ENCODE measurements around the gene PRIMPOL. TPM values are rescaled to one million over a fixed set of nuclear protein-coding genes. Genes with fewer than 3 reads are reported as not detected.
A peak's percentile ranks its signal among the peaks of the same experiment; 100 is the strongest.

The PRIMPOL gene
- total RNA-seq, 2 experiments from 2014 or later, result 4.2 TPM

DNA sequence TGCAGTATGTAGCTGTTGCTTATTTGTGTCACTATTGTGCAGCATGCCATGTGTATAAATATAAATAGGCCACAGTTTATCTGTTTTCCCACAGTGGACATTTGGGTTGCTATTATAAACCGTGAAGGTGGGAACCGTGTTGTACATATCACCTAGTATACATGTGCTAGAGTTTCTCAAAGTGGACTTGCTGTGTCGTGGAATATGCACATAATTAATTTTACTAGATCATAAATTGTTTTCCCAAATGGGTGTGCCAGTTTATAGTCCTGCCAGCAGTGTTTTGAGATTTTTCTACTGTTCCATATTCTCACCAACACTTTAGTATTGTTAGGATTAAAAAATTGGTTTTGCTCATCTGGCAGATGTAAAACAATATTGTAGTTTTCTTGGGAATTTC, 38.5 kb downstream of the PRIMPOL start:
- ChIA-PET POLR2A (interaction anchor here (1.2 kb wide), 1 partner anchor 39 kb away, joined by 5 read pairs; the partner anchor contains the start of genes CASP3 and PRIMPOL), CTCF (no interaction called here)
- Histone ChIP-seq H3K27me3 (ENCODE audit: control insufficient read depth in 1 of 2, insufficient read depth in 2 of 2, low read length in 2 of 2) (no peaks in the 10 kb centered on the region), H3K9me3 (ENCODE audit: control insufficient read depth in 1 of 2, insufficient read depth in 1 of 2, low read length in 2 of 2) (no peaks in the 10 kb centered on the region), H3K4me3 (ENCODE audit: low read length) (no peak overlapping the region), H3K36me3 (ENCODE audit: insufficient read depth, low read length) (peaks cover 4% of the 10 kb centered on the region), H3K4me1 (ENCODE audit: insufficient read depth, low read length) (no peaks in the 10 kb centered on the region), H3K27ac (ENCODE audit: low read depth in 1 of 2, low read length in 2 of 2) (no peak overlapping the region)
- intact Hi-C loops (cut with DNase I, micrococcal nuclease), result no loop called here
- ATAC-seq (ENCODE audit: poor library complexity) (no peak), DNase-seq (no peak)
- Mint-ChIP-seq H3K4me1 (ENCODE audit: low read depth) (peaks cover 5% of the 10 kb centered on the region), H3K36me3 (ENCODE audit: low read depth) (peaks cover 24% of the 10 kb centered on the region), H3K4me3 (no peak overlapping the region), H3K27me3 (no peaks in the 10 kb centered on the region), H3K9me3 (no peaks in the 10 kb centered on the region), H3K27ac (no peak overlapping the region)
- TF ChIP-seq, protein P1, sequence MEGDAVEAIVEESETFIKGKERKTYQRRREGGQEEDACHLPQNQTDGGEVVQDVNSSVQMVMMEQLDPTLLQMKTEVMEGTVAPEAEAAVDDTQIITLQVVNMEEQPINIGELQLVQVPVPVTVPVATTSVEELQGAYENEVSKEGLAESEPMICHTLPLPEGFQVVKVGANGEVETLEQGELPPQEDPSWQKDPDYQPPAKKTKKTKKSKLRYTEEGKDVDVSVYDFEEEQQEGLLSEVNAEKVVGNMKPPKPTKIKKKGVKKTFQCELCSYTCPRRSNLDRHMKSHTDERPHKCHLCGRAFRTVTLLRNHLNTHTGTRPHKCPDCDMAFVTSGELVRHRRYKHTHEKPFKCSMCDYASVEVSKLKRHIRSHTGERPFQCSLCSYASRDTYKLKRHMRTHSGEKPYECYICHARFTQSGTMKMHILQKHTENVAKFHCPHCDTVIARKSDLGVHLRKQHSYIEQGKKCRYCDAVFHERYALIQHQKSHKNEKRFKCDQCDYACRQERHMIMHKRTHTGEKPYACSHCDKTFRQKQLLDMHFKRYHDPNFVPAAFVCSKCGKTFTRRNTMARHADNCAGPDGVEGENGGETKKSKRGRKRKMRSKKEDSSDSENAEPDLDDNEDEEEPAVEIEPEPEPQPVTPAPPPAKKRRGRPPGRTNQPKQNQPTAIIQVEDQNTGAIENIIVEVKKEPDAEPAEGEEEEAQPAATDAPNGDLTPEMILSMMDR (IDR thresholded peaks at IDR 0.05), result no peak

DNA sequence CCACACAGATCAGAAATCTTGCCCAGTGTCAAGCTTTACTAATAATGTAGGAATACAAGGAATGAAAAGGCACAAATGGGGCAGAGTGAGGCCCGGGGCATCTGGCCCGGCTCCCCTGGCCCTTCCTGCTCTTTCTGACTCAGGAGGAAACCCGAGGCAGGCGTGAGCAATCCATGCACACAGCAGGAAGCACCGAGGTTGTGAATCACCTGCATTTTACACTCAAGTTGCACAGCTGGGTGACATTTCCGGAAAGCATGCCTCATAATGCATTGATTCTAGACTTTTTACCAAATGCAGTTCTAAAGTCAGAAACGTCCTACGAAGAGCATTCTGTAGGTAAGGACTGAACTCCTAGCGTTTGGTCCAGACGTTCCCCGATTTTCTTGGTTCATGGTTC, 38.9 kb downstream of the PRIMPOL start:
- H3K27ac Mint-ChIP-seq, result no peak overlapping the region
- Histone ChIP-seq H3K9me3 (ENCODE audit: control insufficient read depth in 1 of 2, insufficient read depth in 1 of 2, low read length in 2 of 2) (no peaks in the 10 kb centered on the region), H3K4me3 (ENCODE audit: low read length) (no peak overlapping the region), H3K27me3 (ENCODE audit: control insufficient read depth in 1 of 2, insufficient read depth in 2 of 2, low read length in 2 of 2) (no peaks in the 10 kb centered on the region), H3K4me1 (ENCODE audit: insufficient read depth, low read length) (no peaks in the 10 kb centered on the region), H3K27ac (ENCODE audit: low read depth in 1 of 2, low read length in 2 of 2) (no peak overlapping the region), H3K36me3 (ENCODE audit: insufficient read depth, low read length) (peaks cover 4% of the 10 kb centered on the region)
- ATAC-seq (ENCODE audit: poor library complexity) (no peak), DNase-seq (peak in 2 of 14 experiments; percentile 7 to 30)
- H3K9me3 Mint-ChIP-seq, result no peaks in the 10 kb centered on the region
- no peak overlapping the region for H3K4me3 Mint-ChIP-seq
- TF ChIP-seq, protein P1 (IDR thresholded peaks at IDR 0.05), result no peak
- peaks cover 5% of the 10 kb centered on the region for H3K4me1 Mint-ChIP-seq (ENCODE audit: low read depth)
- POLR2A ChIA-PET, result interaction anchor here (1.2 kb wide), 1 partner anchor 39 kb away, joined by 5 read pairs; the partner anchor contains the start of genes CASP3 and PRIMPOL
- no peaks in the 10 kb centered on the region for H3K27me3 Mint-ChIP-seq
- peaks cover 26% of the 10 kb centered on the region for H3K36me3 Mint-ChIP-seq (ENCODE audit: low read depth)
- intact Hi-C loops (cut with DNase I, micrococcal nuclease), result no loop called here
- CTCF ChIA-PET, result interaction anchor here (1.0 kb wide), 1 partner anchor 424 kb away, joined by 3 read pairs; no protein-coding TSS in a partner anchor

DNA sequence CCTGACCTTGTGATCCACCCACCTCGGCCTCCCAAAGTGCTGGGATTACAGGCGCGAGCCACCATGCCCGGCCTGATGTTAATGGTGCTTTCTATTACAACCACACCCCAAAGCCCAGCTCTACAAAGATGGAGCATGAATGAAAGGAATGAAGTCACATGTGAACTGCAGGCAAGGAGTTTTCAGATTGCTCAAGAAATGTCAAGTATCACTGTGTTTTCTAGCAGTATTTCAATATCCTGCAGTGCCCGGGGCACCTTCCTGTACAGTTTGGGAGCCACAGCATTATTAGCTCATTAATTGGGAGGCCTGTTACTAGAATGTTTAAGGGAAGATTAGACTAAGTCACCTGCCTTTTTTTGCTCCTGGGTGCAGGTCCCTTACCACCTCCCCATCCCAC, 40.1 kb downstream of the PRIMPOL start:
- POLR2A ChIA-PET, result no interaction called here
- no peaks in the 10 kb centered on the region for H3K9me3 Mint-ChIP-seq
- H3K27ac Mint-ChIP-seq, result no peak overlapping the region
- Histone ChIP-seq H3K36me3 (ENCODE audit: insufficient read depth, low read length) (peaks cover 13% of the 10 kb centered on the region), H3K4me3 (ENCODE audit: low read length) (no peak overlapping the region), H3K9me3 (ENCODE audit: control insufficient read depth in 1 of 2, insufficient read depth in 1 of 2, low read length in 2 of 2) (no peaks in the 10 kb centered on the region), H3K4me1 (ENCODE audit: insufficient read depth, low read length) (no peaks in the 10 kb centered on the region), H3K27ac (ENCODE audit: low read depth in 1 of 2, low read length in 2 of 2) (no peak overlapping the region), H3K27me3 (ENCODE audit: control insufficient read depth in 1 of 2, insufficient read depth in 2 of 2, low read length in 2 of 2) (no peaks in the 10 kb centered on the region)
- no peaks in the 10 kb centered on the region for H3K27me3 Mint-ChIP-seq
- TF ChIP-seq, protein P1 (IDR thresholded peaks at IDR 0.05), result no peak
- intact Hi-C loops (cut with DNase I, micrococcal nuclease), result no loop called here
- ATAC-seq (ENCODE audit: poor library complexity) (no peak), DNase-seq (no peak)
- H3K4me1 Mint-ChIP-seq (ENCODE audit: low read depth), result peaks cover under 1% of the 10 kb centered on the region
- no peak overlapping the region for H3K4me3 Mint-ChIP-seq
- H3K36me3 Mint-ChIP-seq (ENCODE audit: low read depth), result peaks cover 36% of the 10 kb centered on the region
- CTCF ChIA-PET, result no interaction called here

Data from CD4-positive, alpha-beta T cell (primary cell).